Keratinocyte (primary cell): ENCODE data around the gene DCDC2C.

ENCODE experiments used
- CTCF ChIP-seq, 3 experiments: IDR thresholded peaks in 1 of 3; conservative IDR thresholded peaks in 1 of 3; optimal IDR thresholded peaks in 1 of 3; 2 replicates in 2 of 3; 3 replicates in 1 of 3; pipeline versions ENCODE3 to v1.5.1; 2011; ENCODE audit warnings: low read length in 3 of 3, mild to moderate bottlenecking in 3 of 3, moderate library complexity in 2 of 3, control low read depth in 1 of 3, inconsistent platforms in 1 of 3; ENCODE audit not compliant: insufficient read depth in 2 of 3; ENCODE audit errors: extremely low read depth in 1 of 3
- EZH2 ChIP-seq: IDR thresholded peaks from one replicate; pipeline ENCODE4 v1.6.1; 2012; ENCODE audit warnings: inconsistent platforms, mild to moderate bottlenecking, low read length, moderate library complexity

- no peak for TF ChIP-seq EZH2
- TF ChIP-seq CTCF (optimal IDR thresholded peaks at IDR 0.05 in 1 of 3, IDR thresholded peaks at IDR 0.05 in 1 of 3, conservative IDR thresholded peaks at IDR 0.05 in 1 of 3; ENCODE audit: extremely low read depth in 1 of 3, insufficient read depth in 2 of 3, low read length in 3 of 3): no peak
Observed at GRCh38 chr2:3701071-3701470, 2.3 kb upstream of the DCDC2C start.
